Mesothelial cell of epicardium (in vitro differentiated cells): Measurements from ENCODE around the gene PYROXD2. TPM values are rescaled to one million over a fixed set of nuclear protein-coding genes. Genes with fewer than 3 reads are reported as not detected.

Experiments
- DNase-seq, 2 experiments: peaks; one replicate each; pipeline ENCODE4 v3.0.0; 2021; ENCODE audit warnings: low spot score in 2 of 2; ENCODE audit not compliant: unreplicated experiment in 2 of 2
- H3K27ac Mint-ChIP-seq: 2 replicates; pipeline ENCODE4 v1.8.0; 2021; ENCODE audit warnings: mixed read lengths
- H3K27me3 Mint-ChIP-seq: 2 replicates; pipeline ENCODE4 v1.8.0; 2021; ENCODE audit warnings: low read depth, mixed read lengths
- H3K36me3 Mint-ChIP-seq: 2 replicates; pipeline ENCODE4 v1.8.0; 2021; ENCODE audit warnings: mixed read lengths
- H3K4me1 Mint-ChIP-seq: 2 replicates; pipeline ENCODE4 v1.8.0; 2021; ENCODE audit warnings: mixed read lengths
- H3K4me3 Mint-ChIP-seq: 2 replicates; pipeline ENCODE4 v1.8.0; 2021; ENCODE audit warnings: mild to moderate bottlenecking, moderate library complexity, mixed read lengths
- H3K9me3 Mint-ChIP-seq: 2 replicates; pipeline ENCODE4 v1.8.0; 2021; ENCODE audit warnings: mixed read lengths
- total RNA-seq: library from RNA; stranded (reverse); gene quantifications from 3 replicates; pipeline ENCODE4 v1.2.1, GENCODE V29; 2021
- TF ChIP-seq, protein P1 (sequence below): fragments of 200-600 bp; sonication (generic); IDR thresholded peaks from one replicate; pipeline ENCODE4 v1.5.0; 2021; ENCODE audit warnings: antibody characterized with exemption; ENCODE audit not compliant: unreplicated experiment

PYROXD2 gene
- total RNA-seq, 1 donor from 2014 or later: 31.9 TPM

DNA sequence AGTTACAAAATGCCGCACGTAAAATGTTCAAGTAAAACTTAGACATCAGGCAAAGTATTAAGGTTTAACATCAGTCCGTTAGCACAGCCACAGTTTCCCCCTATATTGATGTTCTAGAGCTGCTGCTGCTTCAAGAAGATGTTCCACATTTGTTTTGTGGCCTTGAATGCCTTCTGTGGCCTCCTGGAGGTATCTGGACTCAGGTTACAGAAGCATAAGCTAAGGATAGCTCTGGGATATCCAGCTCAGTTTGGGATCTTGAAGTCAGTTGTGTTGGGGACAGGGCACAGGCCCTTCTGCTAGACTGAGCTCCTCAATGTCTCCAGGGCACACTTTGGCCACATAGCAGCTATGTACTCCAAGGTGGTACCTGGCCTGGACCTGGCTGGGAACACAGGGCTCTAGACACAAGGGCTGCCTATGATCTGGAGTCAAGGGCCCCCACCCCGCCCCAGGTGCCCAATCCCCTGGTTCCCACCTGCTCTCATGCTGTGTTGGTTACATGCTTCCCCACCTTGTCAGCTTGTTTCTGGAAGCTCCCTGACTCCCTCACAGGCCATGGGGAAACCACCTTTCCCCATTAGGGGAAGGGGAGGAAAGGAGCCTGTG, 4.7 kb downstream of the PYROXD2 start:
- H3K4me3 Mint-ChIP-seq: no peak overlapping the region
- H3K4me1 Mint-ChIP-seq: peaks cover 18% of the 10 kb centered on the region
- H3K9me3 Mint-ChIP-seq: no peaks in the 10 kb centered on the region
- no peaks in the 10 kb centered on the region for H3K36me3 Mint-ChIP-seq
- H3K27ac Mint-ChIP-seq: no peak overlapping the region
- DNase-seq: no peak
- H3K27me3 Mint-ChIP-seq: no peaks in the 10 kb centered on the region
- TF ChIP-seq, protein P1, sequence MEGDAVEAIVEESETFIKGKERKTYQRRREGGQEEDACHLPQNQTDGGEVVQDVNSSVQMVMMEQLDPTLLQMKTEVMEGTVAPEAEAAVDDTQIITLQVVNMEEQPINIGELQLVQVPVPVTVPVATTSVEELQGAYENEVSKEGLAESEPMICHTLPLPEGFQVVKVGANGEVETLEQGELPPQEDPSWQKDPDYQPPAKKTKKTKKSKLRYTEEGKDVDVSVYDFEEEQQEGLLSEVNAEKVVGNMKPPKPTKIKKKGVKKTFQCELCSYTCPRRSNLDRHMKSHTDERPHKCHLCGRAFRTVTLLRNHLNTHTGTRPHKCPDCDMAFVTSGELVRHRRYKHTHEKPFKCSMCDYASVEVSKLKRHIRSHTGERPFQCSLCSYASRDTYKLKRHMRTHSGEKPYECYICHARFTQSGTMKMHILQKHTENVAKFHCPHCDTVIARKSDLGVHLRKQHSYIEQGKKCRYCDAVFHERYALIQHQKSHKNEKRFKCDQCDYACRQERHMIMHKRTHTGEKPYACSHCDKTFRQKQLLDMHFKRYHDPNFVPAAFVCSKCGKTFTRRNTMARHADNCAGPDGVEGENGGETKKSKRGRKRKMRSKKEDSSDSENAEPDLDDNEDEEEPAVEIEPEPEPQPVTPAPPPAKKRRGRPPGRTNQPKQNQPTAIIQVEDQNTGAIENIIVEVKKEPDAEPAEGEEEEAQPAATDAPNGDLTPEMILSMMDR: no peak

DNA sequence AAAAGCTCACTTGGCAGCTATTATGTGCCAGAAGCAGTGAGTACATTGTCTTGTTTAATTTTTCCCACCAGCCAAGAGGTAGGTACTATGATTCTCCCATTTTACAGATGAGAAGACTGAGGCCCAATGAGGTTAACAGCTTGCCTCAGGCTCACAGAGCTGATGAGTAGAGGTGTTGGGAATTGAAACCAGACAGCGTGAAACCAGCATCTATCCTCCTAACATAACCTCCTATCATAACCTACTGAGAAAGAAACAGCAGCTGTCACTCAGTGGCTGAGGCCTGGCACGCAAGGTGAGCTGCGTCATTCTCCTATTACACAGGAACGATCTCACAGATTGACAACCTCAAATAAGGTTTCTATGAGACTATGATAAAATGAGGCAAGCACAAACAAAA, 6.2 kb downstream of the PYROXD2 start:
- TF ChIP-seq, protein P1: no peak
- Mint-ChIP-seq H3K27ac (no peak overlapping the region), H3K36me3 (no peaks in the 10 kb centered on the region)

DNA sequence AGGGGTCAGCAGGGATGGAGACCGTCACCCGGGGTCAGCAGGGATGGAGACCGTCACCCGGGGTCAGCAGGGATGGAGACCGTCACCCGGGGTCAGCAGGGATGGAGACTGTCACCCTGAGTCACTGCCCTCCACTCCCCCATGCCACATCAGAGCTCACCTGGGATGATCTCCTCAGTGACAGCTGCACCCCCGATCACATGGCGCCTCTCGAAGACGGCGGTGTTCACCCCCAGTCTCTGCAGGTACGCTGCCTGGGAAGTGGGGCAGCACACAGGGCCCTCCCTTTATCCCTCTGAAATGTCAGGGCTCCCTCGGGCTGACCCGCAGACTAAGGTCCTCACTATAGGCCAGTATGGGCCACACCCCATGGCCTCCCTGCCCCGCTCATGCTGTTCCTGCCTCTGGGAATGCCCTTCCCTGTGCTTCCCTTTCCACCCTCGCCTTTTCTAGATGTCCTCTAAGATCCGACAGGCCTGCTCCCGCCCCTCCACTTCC, 7.2 kb downstream of the PYROXD2 start:
- H3K9me3 Mint-ChIP-seq: no peaks in the 10 kb centered on the region
- H3K4me3 Mint-ChIP-seq: no peak overlapping the region
- no peak for DNase-seq
- no peaks in the 10 kb centered on the region for H3K27me3 Mint-ChIP-seq
- peaks cover 11% of the 10 kb centered on the region for H3K4me1 Mint-ChIP-seq
- no peak overlapping the region for H3K27ac Mint-ChIP-seq
- TF ChIP-seq, protein P1: no peak
- H3K36me3 Mint-ChIP-seq: peaks cover 9% of the 10 kb centered on the region

More for the DNA sequence above, 6.2 kb downstream of the PYROXD2 start:
- Mint-ChIP-seq H3K4me3 (no peak overlapping the region), H3K9me3 (no peaks in the 10 kb centered on the region), H3K27me3 (no peaks in the 10 kb centered on the region), H3K4me1 (peaks cover 11% of the 10 kb centered on the region)
- no peak for DNase-seq

DNA sequence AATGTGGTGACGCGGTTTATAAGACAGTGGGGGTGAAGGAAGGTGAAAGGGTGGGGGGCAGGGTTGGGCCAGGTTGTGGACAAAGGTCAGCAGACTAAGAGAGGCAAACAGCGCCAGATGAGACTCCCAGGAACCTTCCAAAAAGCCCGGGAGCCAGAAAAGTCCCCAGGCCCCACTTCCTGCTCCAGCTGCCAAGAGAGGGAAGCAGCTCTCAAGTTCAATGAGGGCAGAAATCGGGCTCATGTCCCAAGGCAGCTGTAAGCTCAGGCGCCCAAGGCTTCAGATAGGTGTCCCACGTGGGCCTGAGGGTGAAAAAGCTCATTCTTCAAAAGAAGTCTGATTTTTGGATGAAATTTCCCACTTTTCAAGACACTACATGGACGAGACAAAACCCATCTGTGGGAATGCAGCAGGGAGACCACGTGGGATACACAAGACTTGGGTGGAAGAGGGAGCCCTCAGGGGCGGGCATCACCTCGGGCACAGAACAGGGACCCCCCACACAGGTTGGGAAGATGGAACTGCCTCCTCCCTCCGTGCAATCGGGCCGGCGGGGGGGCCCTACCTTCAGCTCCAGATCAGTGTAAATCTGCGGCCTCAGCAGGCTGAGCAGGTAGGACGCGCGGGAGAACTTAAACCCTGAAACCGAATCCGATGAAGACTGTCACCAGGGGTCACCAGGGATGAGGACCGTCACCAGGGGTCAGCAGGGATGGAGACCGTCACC, 7.8 kb downstream of the PYROXD2 start:
- H3K27me3 Mint-ChIP-seq: no peaks in the 10 kb centered on the region
- DNase-seq: no peak
- H3K36me3 Mint-ChIP-seq: peaks cover 15% of the 10 kb centered on the region
- TF ChIP-seq, protein P1: no peak
- H3K4me3 Mint-ChIP-seq: no peak overlapping the region
- no peak overlapping the region for H3K27ac Mint-ChIP-seq
- peaks cover 7% of the 10 kb centered on the region for H3K4me1 Mint-ChIP-seq
- no peaks in the 10 kb centered on the region for H3K9me3 Mint-ChIP-seq

DNA sequence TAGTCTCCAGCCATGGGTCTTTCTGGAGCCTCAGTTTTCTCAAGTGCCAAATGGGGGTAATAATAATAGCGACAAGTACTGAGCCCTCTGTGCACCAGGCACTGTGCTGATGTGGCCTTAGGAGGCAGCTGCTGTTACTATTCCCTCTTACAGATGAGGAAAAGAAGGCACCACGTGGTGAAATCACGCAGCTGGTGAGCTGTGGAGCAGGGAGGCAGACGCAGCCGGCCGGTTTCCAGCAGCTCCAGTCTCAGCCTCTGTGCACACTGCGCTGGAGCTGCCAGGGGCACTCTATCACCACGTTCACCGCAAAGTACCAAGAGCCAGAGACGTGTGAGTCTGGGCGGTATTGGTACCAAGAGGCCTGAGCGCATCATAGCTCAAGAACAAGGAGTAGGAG, 9.6 kb downstream of the PYROXD2 start:
- no peak for DNase-seq
- Mint-ChIP-seq H3K9me3 (no peaks in the 10 kb centered on the region), H3K4me1 (peaks cover 4% of the 10 kb centered on the region), H3K27me3 (no peaks in the 10 kb centered on the region), H3K36me3 (peaks cover 15% of the 10 kb centered on the region), H3K27ac (no peak overlapping the region), H3K4me3 (no peak overlapping the region)
- TF ChIP-seq, protein P1: no peak
